GM18498 (cell line): Measurements from ENCODE around the gene RCL1.
"Not testable (repeated sequence)": the region's sequence is repeated elsewhere in the genome, so short reads cannot be mapped to it uniquely, and the experiment has no call there.

ENCODE experiments used
- ATAC-seq: cut with Tn5 transposase; IDR thresholded peaks from one replicate; pipeline ENCODE4 v1.9.1; 2021; ENCODE audit warnings: mild to moderate bottlenecking, moderate library complexity; ENCODE audit not compliant: unreplicated experiment

RCL1 gene

GRCh38 chr9:4865681-4866080 lies 72.9 kb downstream of the RCL1 start:
- no peak for ATAC-seq

DNA sequence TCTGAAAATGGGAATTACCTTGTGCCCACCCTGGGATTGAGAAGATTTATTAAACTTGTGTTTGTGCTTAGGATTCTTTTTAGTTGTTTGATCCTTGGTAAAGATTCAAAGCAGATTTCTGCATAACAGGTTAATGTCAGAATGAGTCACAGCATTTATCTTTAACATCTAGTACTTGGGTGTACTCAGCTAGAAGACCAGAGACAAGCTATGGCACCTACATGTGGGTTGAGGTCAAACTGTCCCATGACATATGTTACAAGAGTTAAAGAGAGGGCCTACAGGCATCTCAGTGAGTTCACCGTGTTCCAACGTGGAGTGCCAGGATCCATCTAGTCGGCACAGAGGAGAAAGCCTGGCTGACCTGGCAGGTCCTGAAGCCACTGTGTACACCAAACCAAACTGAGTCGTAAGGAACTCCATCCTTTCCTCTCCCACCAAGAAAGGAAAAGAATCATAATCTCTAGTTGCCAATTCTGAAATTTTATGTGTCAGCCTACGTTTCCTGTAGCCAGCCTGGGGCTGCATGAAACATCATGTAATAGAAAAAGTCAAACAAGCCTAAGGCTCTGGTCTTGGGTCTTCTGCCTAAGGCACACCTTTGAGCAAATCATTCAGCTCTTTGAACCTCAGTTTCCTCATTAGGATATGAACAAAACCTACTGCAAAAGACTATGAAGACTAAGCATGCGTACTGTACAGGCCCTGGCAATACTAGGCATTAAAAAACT lies 73.7 kb downstream of the RCL1 start:
- no peak for ATAC-seq

- no peak for ATAC-seq
These were observed 80.3 kb downstream of the RCL1 start for GRCh38 chr9:4873066-4873465.

GRCh38 chr9:4875559-4875958 lies 82.8 kb downstream of the RCL1 start:
- no peak for ATAC-seq

GRCh38 chr9:4879115-4879558 lies 86.4 kb downstream of the RCL1 start:
- no peak for ATAC-seq

GRCh38 chr9:4883326-4883873 lies 90.7 kb downstream of the RCL1 start:
- ATAC-seq, result no peak

DNA sequence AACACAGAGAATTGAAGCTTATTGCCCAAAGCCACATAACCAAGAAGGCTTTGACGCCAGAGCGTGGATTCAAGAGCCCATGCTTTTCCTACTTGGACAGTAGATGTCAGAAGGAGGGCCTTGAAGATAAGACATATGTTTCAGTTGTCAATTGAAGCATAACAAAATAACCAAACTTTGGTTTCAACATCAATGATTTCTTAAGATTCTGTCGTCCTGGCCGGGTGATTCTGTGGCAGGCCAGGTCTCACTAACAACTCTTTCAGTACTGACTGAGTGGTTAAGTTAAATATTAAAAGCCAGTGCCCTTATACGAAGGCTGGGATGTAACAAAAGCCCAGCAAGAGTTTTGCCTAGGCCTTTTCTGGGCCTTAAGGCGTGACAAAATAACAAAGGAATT lies 94.0 kb downstream of the RCL1 start:
- ATAC-seq, result peak; percentile 98

DNA sequence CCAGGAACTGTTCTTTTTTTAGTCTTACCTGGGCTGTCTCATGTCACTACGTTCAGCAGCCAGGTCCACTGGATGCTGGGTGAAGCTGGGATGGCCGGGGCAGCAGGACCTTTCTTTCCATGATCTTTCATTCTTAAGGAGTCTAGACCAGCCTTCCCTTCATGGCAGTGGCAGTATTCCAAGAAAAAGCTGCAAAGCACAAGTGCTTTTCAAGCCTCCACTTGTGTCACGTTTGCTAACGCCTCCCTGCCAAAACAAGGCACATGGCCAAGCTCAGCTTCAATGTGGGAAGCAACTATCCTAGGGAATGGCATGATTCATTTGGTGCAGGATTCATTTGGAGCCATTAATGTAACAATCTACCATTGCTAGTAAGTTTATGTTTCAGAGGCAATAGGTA lies 94.8 kb downstream of the RCL1 start:
- no peak for ATAC-seq

GRCh38 chr9:4890242-4890641 lies 97.5 kb downstream of the RCL1 start:
- no peak for ATAC-seq

- ATAC-seq, result no peak
These were observed 98.2 kb downstream of the RCL1 start for GRCh38 chr9:4890929-4891328.

- ATAC-seq, result no peak
These were observed 98.9 kb downstream of the RCL1 start for GRCh38 chr9:4891674-4892073.

GRCh38 chr9:4892501-4893194 lies 99.9 kb downstream of the RCL1 start:
- no peak for ATAC-seq

DNA sequence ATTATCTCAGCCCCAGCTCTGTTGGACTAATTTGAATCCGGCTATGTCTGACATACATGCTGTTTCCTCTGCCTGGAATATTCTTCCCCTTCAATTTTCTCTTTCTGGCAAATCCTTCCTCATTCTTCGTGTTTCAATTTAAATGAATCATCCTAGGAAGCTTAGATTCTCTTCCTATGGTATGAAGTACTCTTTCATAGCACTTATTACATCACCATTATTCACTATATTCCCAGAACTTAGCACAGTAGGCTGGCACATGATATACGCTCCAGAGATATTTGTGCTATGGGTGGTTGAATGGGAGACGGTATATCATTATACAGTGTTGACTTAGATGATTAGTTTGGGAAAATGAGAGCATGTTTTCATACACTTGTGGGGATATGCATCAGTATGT lies 101.3 kb downstream of the RCL1 start:
- no peak for ATAC-seq

DNA sequence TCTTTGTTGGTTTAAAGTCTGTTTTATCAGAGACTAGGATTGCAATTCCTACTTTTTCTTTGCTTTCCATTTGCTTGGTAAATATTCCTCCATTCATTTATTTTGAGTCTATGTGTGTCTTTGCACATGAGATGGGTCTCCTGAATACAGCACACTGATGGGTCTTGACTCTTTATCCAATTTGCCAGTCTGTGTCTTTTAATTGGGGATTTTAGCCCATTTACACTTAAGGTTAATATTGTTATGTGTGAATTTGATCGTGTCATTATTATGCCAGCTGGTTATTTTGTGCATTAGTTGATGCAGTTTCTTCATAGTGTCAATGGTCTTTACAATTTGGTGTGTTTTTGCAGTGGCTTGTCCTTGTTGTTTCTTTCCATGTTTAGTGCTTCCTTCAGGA lies 107.1 kb downstream of the RCL1 start:
- ATAC-seq, result not testable (repeated sequence)

- not testable (repeated sequence) for ATAC-seq
These were observed 108.8 kb downstream of the RCL1 start for GRCh38 chr9:4901401-4902134.

GRCh38 chr9:4902135-4902475 lies 109.4 kb downstream of the RCL1 start:
- ATAC-seq, result no peak

DNA sequence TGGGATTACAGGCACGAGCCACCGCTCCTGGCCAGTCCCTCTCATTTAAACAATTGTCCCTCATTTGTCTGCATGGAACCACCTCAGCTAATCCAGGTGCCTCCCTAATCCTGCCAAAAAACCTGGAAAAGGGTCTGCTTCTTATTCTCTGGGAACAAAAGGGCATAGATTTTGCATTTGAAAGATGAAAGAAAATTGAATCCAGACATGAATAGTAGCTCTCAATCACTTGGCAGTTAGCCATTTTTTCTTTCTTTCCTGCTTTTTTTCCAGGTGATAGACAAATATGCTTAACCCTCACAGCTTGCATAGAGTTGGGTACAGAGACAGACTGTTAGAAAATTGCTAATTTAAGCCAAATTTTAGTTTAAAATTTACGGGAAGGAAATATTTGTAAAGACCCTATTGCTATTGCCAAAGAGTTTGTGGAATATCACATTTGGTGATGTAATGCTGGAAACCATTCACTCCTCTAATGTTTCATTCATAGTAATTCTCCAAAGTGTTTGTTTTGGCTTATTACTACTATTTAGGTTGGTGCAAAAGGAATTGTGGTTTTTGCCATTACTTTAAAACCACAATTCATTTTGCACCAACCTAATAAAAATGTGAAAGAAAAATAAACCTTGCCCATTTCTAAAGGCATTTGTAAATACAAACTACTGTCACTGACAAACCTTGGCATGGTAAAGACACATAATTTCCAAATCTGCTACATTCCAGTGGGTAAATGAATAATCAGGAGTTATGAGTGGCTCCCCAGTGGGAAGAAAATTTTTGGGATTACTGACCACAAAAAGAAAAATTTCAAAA lies 111.8 kb downstream of the RCL1 start:
- no peak for ATAC-seq

GRCh38 chr9:4905135-4905490 lies 112.4 kb downstream of the RCL1 start:
- no peak for ATAC-seq
